HG02588 (cell line): ENCODE data around the gene CTU2.

ENCODE experiments used
- ATAC-seq: cut with Tn5 transposase; IDR thresholded peaks from one replicate; pipeline ENCODE4 v1.9.1; 2021; ENCODE audit warnings: mild to moderate bottlenecking, moderate library complexity; ENCODE audit not compliant: unreplicated experiment

The CTU2 gene

GRCh38 chr16:88681084-88681680, 25.1 kb upstream of the CTU2 start:
- ATAC-seq = no peak

- ATAC-seq = peak; percentile 51
Observed at GRCh38 chr16:88681709-88682451, 24.4 kb upstream of the CTU2 start.

GRCh38 chr16:88684569-88685155, 21.6 kb upstream of the CTU2 start:
- no peak for ATAC-seq

GRCh38 chr16:88685156-88686061, 20.9 kb upstream of the CTU2 start:
- no peak for ATAC-seq

GRCh38 chr16:88686062-88686438, 20.3 kb upstream of the CTU2 start:
- ATAC-seq = peak; percentile 12

- ATAC-seq = peak; percentile 64
Observed at GRCh38 chr16:88686439-88687253, 19.7 kb upstream of the CTU2 start, which contains the start of gene SNAI3. TSS of gene SNAI3 (minus strand) at chr16:88686507. CDS start at chr16:88686406, 101 bp downstream.

GRCh38 chr16:88687254-88687576, 19.1 kb upstream of the CTU2 start:
- no peak for ATAC-seq

- no peak for ATAC-seq
Observed at GRCh38 chr16:88687676-88688012, 18.7 kb upstream of the CTU2 start.

- ATAC-seq = no peak
Observed at GRCh38 chr16:88688013-88688778, 18.1 kb upstream of the CTU2 start.

GRCh38 chr16:88690341-88691128, 15.8 kb upstream of the CTU2 start:
- no peak for ATAC-seq

GRCh38 chr16:88691129-88691813, 15.0 kb upstream of the CTU2 start:
- no peak for ATAC-seq

- ATAC-seq = no peak
Observed at GRCh38 chr16:88691924-88692560, 14.3 kb upstream of the CTU2 start.

GRCh38 chr16:88692861-88693260, 13.4 kb upstream of the CTU2 start:
- no peak for ATAC-seq

- ATAC-seq = no peak
Observed at GRCh38 chr16:88693420-88694177, 12.7 kb upstream of the CTU2 start.

GRCh38 chr16:88694221-88695087, 11.8 kb upstream of the CTU2 start:
- no peak for ATAC-seq

GRCh38 chr16:88695218-88695617, 11.1 kb upstream of the CTU2 start:
- ATAC-seq = no peak
